Measurements from ENCODE around the gene MANSC1.

DNA sequence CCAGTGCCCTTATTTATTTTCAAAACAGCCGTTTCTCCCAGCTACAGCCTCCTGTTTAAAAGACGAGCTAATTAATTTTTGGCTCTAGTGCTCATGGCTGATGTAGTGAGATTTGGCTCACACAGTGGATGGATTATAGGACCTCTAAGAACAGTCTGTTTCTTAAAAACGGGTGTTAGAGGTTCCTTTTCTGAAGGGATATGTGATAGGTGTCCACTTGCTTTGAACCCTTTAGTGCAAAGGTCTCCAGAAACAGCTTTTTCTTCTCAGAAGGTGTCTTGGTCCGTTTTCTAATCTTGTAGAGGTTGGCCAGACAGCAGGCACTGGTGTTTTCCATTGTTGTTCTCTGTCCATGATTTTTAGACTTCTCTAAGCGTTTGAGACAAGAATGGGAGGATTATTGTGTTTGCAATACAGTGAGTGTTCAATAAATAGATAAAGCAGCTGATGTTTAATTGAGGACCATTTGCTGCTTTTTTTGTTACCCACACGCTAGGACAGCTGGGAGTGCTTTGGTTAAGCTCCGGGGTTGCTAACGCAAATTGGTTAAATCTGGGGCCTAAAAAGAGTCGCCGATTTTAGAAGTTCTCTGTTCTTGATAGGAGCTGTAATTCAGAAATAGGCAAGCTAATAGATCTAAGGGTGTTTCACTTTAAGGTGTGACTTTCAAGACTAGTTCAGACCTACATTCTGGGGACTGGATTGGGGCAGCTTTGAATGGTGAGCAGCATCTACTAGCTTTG is 7.8 kb upstream of the MANSC1 start:
- TF ChIP-seq, protein P1, sequence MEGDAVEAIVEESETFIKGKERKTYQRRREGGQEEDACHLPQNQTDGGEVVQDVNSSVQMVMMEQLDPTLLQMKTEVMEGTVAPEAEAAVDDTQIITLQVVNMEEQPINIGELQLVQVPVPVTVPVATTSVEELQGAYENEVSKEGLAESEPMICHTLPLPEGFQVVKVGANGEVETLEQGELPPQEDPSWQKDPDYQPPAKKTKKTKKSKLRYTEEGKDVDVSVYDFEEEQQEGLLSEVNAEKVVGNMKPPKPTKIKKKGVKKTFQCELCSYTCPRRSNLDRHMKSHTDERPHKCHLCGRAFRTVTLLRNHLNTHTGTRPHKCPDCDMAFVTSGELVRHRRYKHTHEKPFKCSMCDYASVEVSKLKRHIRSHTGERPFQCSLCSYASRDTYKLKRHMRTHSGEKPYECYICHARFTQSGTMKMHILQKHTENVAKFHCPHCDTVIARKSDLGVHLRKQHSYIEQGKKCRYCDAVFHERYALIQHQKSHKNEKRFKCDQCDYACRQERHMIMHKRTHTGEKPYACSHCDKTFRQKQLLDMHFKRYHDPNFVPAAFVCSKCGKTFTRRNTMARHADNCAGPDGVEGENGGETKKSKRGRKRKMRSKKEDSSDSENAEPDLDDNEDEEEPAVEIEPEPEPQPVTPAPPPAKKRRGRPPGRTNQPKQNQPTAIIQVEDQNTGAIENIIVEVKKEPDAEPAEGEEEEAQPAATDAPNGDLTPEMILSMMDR (IDR thresholded peaks at IDR 0.05): no peak
- no peak for TF ChIP-seq POLR2A (IDR thresholded peaks at IDR 0.05)
- no peak for TF ChIP-seq EP300 (IDR thresholded peaks at IDR 0.05; ENCODE audit: low read depth)
- no peak for TF ChIP-seq POLR2AphosphoS5 (IDR thresholded peaks at IDR 0.05)
